Measurements from ENCODE around the gene RTP3. TPM values are rescaled to one million over a fixed set of nuclear protein-coding genes. Genes with fewer than 3 reads are reported as not detected.

Gene RTP3
- total RNA-seq, 1 donor from 2014 or later: not detected

DNA sequence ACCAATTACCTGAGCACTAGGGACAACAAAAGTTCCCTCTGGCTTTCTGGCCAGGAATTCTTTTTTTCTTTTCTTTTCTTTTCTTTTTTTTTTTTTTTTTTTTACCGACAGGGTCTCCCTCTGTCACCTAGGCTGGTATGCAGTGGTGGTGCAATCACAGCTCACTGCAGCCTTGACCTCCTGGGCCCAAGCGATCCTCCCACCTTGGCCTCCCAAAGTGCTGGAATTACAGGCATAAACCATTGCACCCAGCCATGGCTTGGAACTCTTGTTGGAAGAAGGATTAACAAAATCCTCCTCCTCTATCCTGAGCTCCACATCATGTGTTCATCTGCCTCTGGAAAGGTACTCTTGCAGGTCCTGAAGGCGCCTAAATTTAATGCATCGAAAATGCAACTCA lies 30.2 kb upstream of the RTP3 start:
- DNase-seq (ENCODE audit: low spot score) (no peak), ATAC-seq (no peak)
- intact Hi-C loops (cut with DNase I): no loop called here

DNA sequence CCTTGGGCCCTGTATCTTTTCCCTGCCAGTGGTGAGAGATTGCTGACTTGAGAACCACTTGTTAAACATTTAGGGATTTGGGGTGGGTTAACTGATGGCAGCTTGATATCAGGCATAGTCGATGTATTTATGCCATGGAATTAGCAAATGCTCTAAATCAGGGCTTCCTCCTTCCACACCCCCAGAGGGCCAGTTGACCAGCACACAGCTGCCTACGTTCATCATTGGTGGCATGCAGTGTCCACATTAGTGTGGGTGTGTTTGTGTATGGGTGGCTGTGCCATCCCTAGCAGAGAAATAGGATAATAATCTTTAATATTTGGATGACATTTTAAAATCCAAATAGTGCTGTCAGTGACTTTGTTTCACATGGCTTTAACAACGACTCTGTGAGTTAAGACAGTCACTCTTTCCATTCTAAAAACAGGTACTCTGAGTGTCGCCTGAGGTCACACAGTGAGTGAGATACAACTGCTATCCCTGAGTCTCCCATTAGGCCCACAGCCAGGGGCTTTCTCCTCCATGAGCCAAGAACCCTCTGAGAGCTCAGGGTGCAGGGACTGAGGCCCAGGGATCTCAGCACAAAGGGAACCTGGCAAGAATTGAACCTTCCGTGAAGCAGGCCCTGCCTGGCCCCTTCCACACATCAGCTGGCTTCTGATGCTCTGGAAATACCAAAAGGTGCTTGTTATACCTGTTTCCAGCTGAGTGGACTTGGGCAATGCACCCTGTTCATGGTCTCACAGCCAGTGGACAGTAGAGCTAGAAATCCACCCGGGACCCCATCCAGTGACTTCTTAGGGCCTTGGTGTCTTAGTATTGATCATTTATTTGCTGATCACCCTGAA lies 28.8 kb upstream of the RTP3 start:
- ATAC-seq (no peak), DNase-seq (ENCODE audit: low spot score) (no peak)

DNA sequence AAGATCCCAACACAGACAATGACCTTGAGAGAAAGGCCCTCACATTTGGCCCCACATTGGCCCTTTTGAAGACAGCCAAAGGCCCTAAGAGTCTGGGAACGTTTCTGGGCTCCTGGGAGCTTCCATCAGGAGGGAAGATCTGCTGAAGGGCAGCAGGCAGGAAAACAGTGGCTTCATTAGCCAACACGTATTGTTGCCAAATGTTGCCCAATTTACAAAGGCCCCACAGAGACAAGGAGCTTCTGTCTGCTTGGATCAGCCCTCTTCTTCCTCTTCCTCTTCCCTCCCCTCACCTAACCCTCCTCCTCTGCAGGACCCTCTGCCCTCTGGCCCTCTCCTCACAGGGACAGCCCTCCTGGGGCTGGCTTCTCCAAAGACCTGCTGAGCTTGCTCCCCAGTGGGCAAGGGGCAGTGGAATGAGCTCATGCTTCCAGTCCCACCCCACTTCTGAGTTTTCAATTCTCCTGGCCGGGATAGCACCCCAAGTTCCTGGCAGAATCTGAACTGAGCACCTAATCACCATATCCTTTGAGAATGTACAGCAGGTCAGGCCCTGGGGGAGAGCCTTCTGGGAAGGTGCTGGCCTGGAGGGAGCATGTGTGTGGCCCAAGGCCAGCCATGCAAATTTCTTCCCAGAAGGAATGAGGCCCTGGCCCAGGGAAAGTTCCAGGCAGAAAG lies 28.0 kb upstream of the RTP3 start:
- peak; percentile 50 for ATAC-seq
- intact Hi-C loops (cut with DNase I): no loop called here
- DNase-seq (ENCODE audit: low spot score): no peak

More for the DNA sequence above, 28.8 kb upstream of the RTP3 start:
- intact Hi-C loops (cut with DNase I): no loop called here

GRCh38 chr3:46470831-46471230 lies 26.9 kb upstream of the RTP3 start:
- intact Hi-C loops (cut with DNase I): no loop called here
- no peak for DNase-seq (ENCODE audit: low spot score)
- ATAC-seq: no peak

- DNase-seq (ENCODE audit: low spot score): no peak
- intact Hi-C loops (cut with DNase I): no loop called here
These were observed 26.3 kb upstream of the RTP3 start for GRCh38 chr3:46471371-46471914.

DNA sequence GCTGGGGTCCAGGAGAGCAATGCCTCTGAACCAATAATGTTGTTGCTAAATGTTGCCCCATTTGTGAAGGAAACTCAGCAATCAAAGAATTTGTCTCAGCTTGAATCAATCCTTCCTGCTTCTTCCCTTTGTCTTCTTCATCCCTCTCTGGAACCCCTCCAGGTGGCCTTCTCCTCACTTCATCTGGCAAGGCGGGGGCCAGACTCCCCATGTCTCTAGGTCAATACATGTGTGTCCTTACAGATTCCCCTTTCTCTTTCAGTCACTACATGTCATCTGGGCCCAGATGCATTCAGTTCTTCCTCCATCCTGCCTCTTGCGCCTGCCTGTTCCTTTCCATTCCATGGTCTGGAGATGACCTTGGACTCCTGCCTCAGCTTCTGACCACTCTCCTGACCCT lies 25.0 kb upstream of the RTP3 start:
- no peak for DNase-seq (ENCODE audit: low spot score)
- intact Hi-C loops (cut with DNase I): no loop called here
- ATAC-seq: no peak

More at GRCh38 chr3:46471371-46471914, 26.3 kb upstream of the RTP3 start:
- no peak for ATAC-seq

DNA sequence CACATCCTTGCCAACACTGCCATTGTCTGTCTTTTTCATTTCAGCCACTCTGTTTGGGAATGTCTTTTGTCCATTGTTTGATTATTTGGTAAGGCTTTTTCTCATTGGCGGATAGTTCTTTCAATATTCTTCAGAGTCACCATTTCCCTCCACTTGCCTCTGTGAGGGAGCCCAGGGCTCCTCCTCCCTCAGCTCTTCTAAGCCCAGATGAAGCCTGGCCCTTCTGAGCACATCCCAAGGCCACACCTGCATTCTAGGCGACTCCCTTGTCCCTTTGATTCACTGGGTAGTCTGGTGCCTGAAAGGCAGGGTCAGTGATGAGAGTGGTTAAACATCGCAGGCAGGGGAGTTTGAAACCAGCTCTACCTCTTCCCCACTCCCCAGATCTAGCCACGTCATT lies 20.6 kb upstream of the RTP3 start:
- intact Hi-C loops (cut with DNase I): no loop called here
- ATAC-seq (no peak), DNase-seq (ENCODE audit: low spot score) (no peak)

GRCh38 chr3:46477756-46478155 lies 20.0 kb upstream of the RTP3 start:
- ATAC-seq (no peak), DNase-seq (ENCODE audit: low spot score) (no peak)
- intact Hi-C loops (cut with DNase I): no loop called here

- ATAC-seq (no peak), DNase-seq (ENCODE audit: low spot score) (no peak)
- intact Hi-C loops (cut with DNase I): no loop called here
These were observed 19.4 kb upstream of the RTP3 start for GRCh38 chr3:46478341-46478740.

DNA sequence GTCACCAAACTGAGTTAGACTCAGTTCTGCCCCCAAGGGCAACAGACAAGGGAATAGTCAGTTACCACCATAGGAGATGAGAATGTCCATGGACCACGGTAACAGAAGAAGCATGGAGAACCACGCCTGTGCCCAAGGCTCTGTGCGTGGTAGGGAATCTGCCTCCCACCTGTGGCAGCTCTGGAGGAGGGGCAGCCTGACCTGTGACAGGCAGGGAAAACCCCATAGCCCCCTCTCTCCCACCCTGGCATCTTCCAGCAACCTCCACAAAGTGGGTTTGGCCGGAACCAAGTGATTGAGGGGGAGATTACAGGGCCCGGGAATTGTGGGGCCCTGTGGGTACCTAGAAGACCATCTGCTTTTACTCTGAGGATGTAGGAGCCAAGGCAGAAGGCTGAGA lies 18.8 kb upstream of the RTP3 start:
- no peak for DNase-seq (ENCODE audit: low spot score)
- ATAC-seq: no peak
- intact Hi-C loops (cut with DNase I): no loop called here

DNA sequence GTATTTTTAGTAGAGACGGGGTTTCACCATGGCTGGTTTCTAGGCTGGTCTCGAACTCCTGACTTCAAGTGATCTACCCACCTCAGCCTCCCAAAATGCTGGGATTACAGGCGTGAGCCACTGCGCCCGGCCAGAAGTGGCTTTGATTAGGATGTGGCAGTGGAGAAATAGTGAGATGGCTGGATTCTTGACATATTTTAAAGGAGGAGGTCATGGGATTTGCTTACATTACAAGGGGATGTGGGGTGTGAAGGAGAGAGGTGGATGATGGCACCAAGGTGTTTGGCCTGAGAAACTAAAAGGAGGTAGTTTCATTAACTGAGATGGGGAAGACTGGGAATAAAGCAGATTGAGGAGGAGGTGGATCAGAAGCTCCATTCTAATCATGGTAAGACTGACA lies 18.1 kb upstream of the RTP3 start:
- DNase-seq (ENCODE audit: low spot score) (no peak), ATAC-seq (no peak)
- intact Hi-C loops (cut with DNase I): no loop called here

GRCh38 chr3:46480491-46481195 lies 17.1 kb upstream of the RTP3 start:
- ATAC-seq (peak; percentile 10), DNase-seq (ENCODE audit: low spot score) (no peak)
- intact Hi-C loops (cut with DNase I): no loop called here

GRCh38 chr3:46481636-46482035 lies 16.1 kb upstream of the RTP3 start:
- intact Hi-C loops (cut with DNase I): no loop called here
- no peak for ATAC-seq
- DNase-seq (ENCODE audit: low spot score): no peak

- intact Hi-C loops (cut with DNase I): no loop called here
- ATAC-seq: no peak
- DNase-seq (ENCODE audit: low spot score): no peak
These were observed 15.0 kb upstream of the RTP3 start for GRCh38 chr3:46482632-46483350.

GRCh38 chr3:46483825-46484224 lies 14.0 kb upstream of the RTP3 start:
- ATAC-seq (no peak), DNase-seq (ENCODE audit: low spot score) (no peak)
- intact Hi-C loops (cut with DNase I): no loop called here

DNA sequence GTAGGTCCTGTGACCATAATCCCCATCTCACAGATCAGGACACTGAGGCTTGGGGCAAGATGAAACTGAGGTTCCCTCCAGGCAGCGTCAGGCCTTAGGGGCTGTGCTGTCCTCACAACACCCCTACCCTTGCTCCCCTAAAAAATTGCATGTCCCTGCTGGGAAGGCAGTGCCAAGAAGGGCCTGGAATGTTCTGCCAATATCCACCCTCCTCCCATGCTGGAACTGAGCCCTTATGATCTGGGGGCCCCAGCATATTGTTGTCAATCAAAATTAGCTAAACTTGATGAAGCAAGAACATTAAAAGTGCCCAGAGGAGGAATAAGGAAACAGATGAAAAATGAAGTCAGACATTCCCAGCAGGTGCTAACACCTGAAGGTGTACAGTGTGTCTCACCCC lies 13.4 kb upstream of the RTP3 start:
- intact Hi-C loops (cut with DNase I): no loop called here
- no peak for DNase-seq (ENCODE audit: low spot score)
- no peak for ATAC-seq

DNA sequence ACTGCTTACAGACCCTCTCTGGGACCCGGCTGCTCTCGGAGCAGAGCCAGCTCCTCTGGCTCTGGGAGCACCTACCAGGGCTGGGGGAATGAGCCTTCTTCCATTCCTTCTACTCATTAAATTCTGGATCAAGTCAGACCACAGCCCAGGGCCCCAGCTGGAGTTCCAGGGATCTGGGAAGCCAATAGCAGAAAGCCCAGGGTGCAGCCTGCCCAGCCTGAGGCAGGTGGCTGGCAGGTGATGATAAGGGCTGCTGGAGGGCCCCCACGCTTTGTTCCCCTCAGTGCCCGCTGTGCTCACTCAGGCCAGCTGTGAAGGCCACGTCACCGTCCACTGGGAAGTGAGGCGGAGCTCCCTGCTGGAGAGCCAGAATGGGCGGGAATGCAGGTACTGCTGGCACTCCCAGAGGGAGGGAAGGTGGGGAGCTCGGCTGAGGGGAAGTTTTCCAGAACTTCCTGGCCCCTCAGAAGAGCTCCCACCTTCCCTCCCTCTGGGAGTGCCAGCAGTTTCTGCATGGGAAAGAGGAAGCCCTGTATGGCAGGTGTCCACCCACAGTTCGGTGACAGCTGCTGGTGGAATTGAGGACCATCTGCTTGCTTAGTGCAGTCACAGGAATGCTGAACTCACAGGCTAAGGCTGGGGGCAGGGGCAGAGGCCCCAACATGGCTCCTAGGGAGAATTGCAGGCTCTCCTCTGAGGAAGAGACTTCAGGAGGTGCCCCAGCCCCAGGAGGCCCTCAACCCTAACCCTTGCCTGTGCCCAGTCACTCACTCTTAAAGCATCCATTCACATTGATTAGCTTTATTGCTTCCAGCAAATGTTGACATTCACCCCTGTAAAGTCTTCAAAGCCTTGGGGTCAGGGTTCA lies 12.6 kb upstream of the RTP3 start:
- no peak for ATAC-seq
- no peak for DNase-seq (ENCODE audit: low spot score)
- intact Hi-C loops (cut with DNase I): no loop called here

DNA sequence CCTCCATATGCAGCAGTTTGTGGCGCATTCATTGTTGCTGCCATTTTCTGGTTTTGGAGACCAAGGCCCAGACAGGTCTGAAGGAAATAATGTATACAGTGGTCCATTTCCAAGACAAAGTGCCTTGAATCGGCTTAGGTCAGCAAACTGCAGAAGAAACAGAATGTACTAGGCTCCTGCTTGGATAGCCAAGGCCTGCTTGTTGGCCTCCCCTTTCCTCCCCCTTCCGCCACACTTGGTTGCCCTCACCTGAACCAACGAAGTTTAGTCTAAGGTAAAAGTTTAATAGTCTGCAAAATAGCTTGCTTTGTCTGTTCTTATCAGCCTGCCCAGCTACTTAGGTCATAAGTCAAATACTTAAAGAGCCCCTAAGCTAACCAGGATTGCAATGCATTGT lies 12.0 kb upstream of the RTP3 start:
- intact Hi-C loops (cut with DNase I): no loop called here
- ATAC-seq (no peak), DNase-seq (ENCODE audit: low spot score) (no peak)

All from sciatic nerve (tissue), 2 donors.